SU-DHL-6 (cell line): ENCODE results near the gene PPIF.

ENCODE experiments used
- EZH2phosphoT487 ChIP-seq: fragments of 200-600 bp; sonication (generic), shearing (Covaris generic); conservative IDR thresholded peaks from 2 replicates; pipeline ENCODE4 v1.6.1; 2018; ENCODE audit warnings: mild to moderate bottlenecking, antibody characterized with exemption, low read length, moderate library complexity, mixed read lengths
- TF ChIP-seq, protein P1 (sequence below): fragments of 200-600 bp; sonication (generic); IDR thresholded peaks from one replicate; pipeline ENCODE4 v1.5.1; 2017; ENCODE audit warnings: antibody characterized with exemption, mild to moderate bottlenecking, low read length, moderate library complexity; ENCODE audit not compliant: insufficient read depth, poor library complexity, severe bottlenecking

DNA sequence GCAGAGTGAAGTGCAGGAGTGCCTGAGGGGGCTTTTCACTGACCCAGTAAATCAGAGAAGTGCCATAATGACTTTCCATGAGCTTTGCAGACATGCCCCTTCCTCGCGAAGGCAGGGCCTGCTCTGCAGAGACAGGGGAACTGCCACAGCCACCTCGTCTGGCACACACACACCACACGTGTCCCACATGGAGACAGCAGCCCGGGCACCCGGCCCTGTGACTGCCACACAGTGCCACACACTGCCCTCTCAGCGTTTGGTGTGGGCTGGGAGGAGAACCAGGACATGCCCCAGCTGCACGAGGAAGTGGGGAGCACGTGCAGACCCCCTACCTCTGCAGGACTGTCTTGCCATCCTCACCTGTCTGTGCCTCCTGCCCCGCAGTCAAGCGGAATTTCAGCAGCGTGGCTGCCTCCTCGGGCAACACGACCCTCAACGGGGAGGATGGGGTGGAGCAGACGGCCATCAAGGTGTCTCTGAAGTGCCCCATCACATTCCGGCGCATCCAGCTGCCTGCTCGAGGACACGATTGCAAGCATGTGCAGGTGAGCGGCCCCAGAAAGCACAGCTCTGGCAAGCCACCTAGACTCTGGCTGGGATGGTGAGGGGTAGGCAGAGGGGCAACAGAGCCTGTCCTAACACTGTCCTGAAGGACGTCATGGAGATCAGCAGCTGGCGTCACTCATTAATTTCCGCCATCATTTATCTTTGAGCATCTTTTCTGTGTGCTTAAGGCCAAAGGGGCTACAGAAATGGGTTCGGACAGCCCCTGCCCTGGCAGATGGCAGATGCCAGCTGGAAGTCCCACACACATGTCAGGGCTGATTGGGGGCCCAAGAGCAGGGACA, 43.4 kb upstream of the PPIF start:
- TF ChIP-seq, protein P1, sequence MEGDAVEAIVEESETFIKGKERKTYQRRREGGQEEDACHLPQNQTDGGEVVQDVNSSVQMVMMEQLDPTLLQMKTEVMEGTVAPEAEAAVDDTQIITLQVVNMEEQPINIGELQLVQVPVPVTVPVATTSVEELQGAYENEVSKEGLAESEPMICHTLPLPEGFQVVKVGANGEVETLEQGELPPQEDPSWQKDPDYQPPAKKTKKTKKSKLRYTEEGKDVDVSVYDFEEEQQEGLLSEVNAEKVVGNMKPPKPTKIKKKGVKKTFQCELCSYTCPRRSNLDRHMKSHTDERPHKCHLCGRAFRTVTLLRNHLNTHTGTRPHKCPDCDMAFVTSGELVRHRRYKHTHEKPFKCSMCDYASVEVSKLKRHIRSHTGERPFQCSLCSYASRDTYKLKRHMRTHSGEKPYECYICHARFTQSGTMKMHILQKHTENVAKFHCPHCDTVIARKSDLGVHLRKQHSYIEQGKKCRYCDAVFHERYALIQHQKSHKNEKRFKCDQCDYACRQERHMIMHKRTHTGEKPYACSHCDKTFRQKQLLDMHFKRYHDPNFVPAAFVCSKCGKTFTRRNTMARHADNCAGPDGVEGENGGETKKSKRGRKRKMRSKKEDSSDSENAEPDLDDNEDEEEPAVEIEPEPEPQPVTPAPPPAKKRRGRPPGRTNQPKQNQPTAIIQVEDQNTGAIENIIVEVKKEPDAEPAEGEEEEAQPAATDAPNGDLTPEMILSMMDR = no peak
- TF ChIP-seq EZH2phosphoT487 = no peak
